Measurements from ENCODE around the gene DOLK. TPM values are rescaled to one million over a fixed set of nuclear protein-coding genes. Genes with fewer than 3 reads are reported as not detected.

The DOLK gene
- total RNA-seq, 1 experiment from 2014 or later: 12.0 TPM

DNA sequence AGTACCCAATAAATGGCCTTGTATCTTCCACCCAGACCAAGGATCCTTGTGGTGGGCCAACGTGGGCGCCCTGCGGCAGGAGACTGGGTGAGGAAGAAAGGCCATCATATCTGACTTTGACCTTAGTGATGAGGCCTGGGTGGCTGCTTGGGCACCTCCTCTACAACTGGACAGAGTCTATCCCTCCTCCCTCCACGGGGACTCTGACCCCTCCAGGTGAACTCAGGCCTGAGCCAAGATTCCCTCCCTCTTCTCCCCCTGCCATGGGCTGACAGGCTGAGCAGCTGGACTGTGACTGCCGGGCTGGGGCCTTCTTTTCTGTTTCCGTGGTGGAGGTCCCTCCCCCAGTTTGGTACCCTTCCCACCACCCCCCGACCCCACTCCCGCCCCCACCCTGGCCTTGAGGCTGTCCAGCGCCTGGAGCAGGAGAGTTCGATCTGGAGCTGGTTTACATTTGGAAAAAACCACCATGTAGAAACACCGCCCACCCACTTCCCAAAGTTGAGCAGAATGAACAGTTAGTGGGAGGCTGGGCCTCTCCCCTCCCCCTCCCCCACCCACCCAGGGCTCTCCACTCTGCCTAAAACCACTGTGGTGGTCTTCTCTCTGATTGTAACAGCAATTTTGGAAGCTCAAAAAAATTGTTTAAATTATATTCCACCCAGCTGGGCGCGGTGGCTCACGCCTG is 27.9 kb downstream of the DOLK start:
- RAD21 ChIA-PET (ENCODE audit: low non-redundant PET in 1 of 2, low total read pairs in 2 of 2, uncharacterized antibody in 2 of 2, unreplicated experiment in 2 of 2): no interaction called here
- CTCF ChIA-PET: no interaction called here
- Histone ChIP-seq H3K4me1 (ENCODE audit: control insufficient read depth in 1 of 2, insufficient read depth in 2 of 2, low read length in 2 of 2) (no peaks in the 10 kb centered on the region), H3K9me2 (ENCODE audit: insufficient read depth) (no peaks in the 10 kb centered on the region), H3K27me3 (ENCODE audit: insufficient read depth, low read length) (no peaks in the 10 kb centered on the region), H3K27ac (ENCODE audit: low read depth, low read length) (no peak overlapping the region), H3K36me3 (ENCODE audit: control insufficient read depth in 1 of 2, insufficient read depth in 2 of 2, low read length in 2 of 2) (0 out of 4 replicates have a peak, but pooled peaks cover 0 to 5% of the 10 kb centered on the region in 2 experiments), H3K4me2 (ENCODE audit: low read length) (no peak overlapping the region), H3K79me2 (ENCODE audit: insufficient read depth, low read length) (peaks cover 4% of the 10 kb centered on the region; the same call in 1 of the 2 replicates), H2AFZ (ENCODE audit: low read depth, low read length, poor library complexity, severe bottlenecking) (no peak overlapping the region), H4K20me1 (ENCODE audit: insufficient read depth) (no peaks in the 10 kb centered on the region), H3K9me3 (ENCODE audit: control insufficient read depth in 1 of 2, insufficient read depth in 1 of 2, low read depth in 1 of 2, low read length in 2 of 2) (no peaks in the 10 kb centered on the region), H3K9ac (ENCODE audit: low read length) (no peak overlapping the region), H3K4me3 (replicated peaks in 1 of 2; ENCODE audit: low read depth in 1 of 2, low read length in 2 of 2) (no peak overlapping the region)
- DNase-seq (ENCODE audit: low read depth, low spot score) (no peak), ATAC-seq (no peak)
- intact Hi-C loops (cut with micrococcal nuclease): no loop called here
- POLR2A ChIA-PET: no interaction called here
- TF ChIP-seq SRF (IDR thresholded peaks at IDR 0.05; ENCODE audit: low read depth): no peak
- TF ChIP-seq, protein P1, sequence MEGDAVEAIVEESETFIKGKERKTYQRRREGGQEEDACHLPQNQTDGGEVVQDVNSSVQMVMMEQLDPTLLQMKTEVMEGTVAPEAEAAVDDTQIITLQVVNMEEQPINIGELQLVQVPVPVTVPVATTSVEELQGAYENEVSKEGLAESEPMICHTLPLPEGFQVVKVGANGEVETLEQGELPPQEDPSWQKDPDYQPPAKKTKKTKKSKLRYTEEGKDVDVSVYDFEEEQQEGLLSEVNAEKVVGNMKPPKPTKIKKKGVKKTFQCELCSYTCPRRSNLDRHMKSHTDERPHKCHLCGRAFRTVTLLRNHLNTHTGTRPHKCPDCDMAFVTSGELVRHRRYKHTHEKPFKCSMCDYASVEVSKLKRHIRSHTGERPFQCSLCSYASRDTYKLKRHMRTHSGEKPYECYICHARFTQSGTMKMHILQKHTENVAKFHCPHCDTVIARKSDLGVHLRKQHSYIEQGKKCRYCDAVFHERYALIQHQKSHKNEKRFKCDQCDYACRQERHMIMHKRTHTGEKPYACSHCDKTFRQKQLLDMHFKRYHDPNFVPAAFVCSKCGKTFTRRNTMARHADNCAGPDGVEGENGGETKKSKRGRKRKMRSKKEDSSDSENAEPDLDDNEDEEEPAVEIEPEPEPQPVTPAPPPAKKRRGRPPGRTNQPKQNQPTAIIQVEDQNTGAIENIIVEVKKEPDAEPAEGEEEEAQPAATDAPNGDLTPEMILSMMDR (IDR thresholded peaks at IDR 0.05 in 2 of 3, conservative IDR thresholded peaks at IDR 0.05 in 1 of 3; ENCODE audit: borderline replicate concordance in 1 of 3, insufficient read depth in 1 of 3, low read depth in 2 of 3, low read length in 2 of 3): no peak
- TF ChIP-seq FOSL1 (IDR thresholded peaks at IDR 0.05; ENCODE audit: low read depth): no peak
- no peak for TF ChIP-seq SP1 (IDR thresholded peaks at IDR 0.05; ENCODE audit: low read depth)
- TF ChIP-seq YY1 (IDR thresholded peaks at IDR 0.05; ENCODE audit: extremely low read depth, insufficient replicate concordance, low read depth, low read length): no peak
- BruUV-seq (replicated peaks): no TSS peak

DNA sequence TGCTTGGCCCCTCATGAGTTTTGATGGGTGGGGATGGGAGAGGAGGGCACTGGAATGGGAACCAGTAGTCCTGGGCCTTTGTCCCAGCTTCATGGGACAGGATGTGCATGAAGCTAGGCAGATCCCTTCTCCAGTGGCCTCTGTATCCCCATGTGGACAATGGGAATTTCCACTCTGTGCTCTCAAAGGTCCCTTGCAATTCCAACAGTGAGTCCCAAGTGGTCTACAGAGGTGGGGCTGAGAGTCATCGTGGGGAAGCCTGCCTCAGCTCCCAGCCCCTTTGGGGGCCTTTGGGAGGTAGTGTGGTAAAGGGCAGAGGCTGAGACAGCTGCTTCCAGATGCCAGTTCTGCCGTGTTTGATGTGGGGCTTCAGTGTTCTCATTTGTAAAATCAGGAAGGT is 28.5 kb downstream of the DOLK start:
- no peaks in the 10 kb centered on the region for H3K9me3 ChIP-seq (ENCODE audit: control insufficient read depth in 1 of 2, insufficient read depth in 1 of 2, low read depth in 1 of 2, low read length in 2 of 2)
- BruUV-seq (replicated peaks): no TSS peak
- H3K27me3 ChIP-seq (ENCODE audit: insufficient read depth, low read length): no peaks in the 10 kb centered on the region
- no peak overlapping the region for H3K9ac ChIP-seq (ENCODE audit: low read length)
- H3K4me3 ChIP-seq (replicated peaks in 1 of 2; ENCODE audit: low read depth in 1 of 2, low read length in 2 of 2): no peak overlapping the region
- no peaks in the 10 kb centered on the region for H3K4me1 ChIP-seq (ENCODE audit: control insufficient read depth in 1 of 2, insufficient read depth in 2 of 2, low read length in 2 of 2)
- intact Hi-C loops (cut with micrococcal nuclease): no loop called here
- H2AFZ ChIP-seq (ENCODE audit: low read depth, low read length, poor library complexity, severe bottlenecking): no peak overlapping the region
- H3K27ac ChIP-seq (ENCODE audit: low read depth, low read length): no peak overlapping the region
- H3K4me2 ChIP-seq (ENCODE audit: low read length): no peak overlapping the region
- no peaks in the 10 kb centered on the region for H4K20me1 ChIP-seq (ENCODE audit: insufficient read depth)
- CTCF ChIA-PET: no interaction called here
- H3K36me3 ChIP-seq (ENCODE audit: control insufficient read depth in 1 of 2, insufficient read depth in 2 of 2, low read length in 2 of 2): 0 out of 4 replicates have a peak, but pooled peaks cover 0 to 5% of the 10 kb centered on the region in 2 experiments
- DNase-seq (ENCODE audit: low read depth, low spot score) (no peak), ATAC-seq (no peak)
- RAD21 ChIA-PET (ENCODE audit: low non-redundant PET in 1 of 2, low total read pairs in 2 of 2, uncharacterized antibody in 2 of 2, unreplicated experiment in 2 of 2): no interaction called here
- no peaks in the 10 kb centered on the region for H3K9me2 ChIP-seq (ENCODE audit: insufficient read depth)
- POLR2A ChIA-PET: no interaction called here
- peaks cover 4% of the 10 kb centered on the region; the same call in 1 of the 2 replicates for H3K79me2 ChIP-seq (ENCODE audit: insufficient read depth, low read length)
- TF ChIP-seq EZH2phosphoT487 (IDR thresholded peaks at IDR 0.05; ENCODE audit: borderline replicate concordance) (no peak), TCF7L2 (IDR thresholded peaks at IDR 0.05; ENCODE audit: borderline replicate concordance, extremely low read depth, insufficient read depth, insufficient read length) (no peak), RAD21 (IDR thresholded peaks at IDR 0.05; ENCODE audit: low read depth) (no peak), SRF (IDR thresholded peaks at IDR 0.05; ENCODE audit: low read depth) (no peak), JUND (IDR thresholded peaks at IDR 0.05) (no peak), EZH2 (IDR thresholded peaks at IDR 0.05) (no peak), ZFX (IDR thresholded peaks at IDR 0.05) (no peak), EGR1 (IDR thresholded peaks at IDR 0.05; ENCODE audit: low read depth) (no peak), FOSL1 (IDR thresholded peaks at IDR 0.05; ENCODE audit: low read depth) (no peak)
- TF ChIP-seq, protein P2, sequence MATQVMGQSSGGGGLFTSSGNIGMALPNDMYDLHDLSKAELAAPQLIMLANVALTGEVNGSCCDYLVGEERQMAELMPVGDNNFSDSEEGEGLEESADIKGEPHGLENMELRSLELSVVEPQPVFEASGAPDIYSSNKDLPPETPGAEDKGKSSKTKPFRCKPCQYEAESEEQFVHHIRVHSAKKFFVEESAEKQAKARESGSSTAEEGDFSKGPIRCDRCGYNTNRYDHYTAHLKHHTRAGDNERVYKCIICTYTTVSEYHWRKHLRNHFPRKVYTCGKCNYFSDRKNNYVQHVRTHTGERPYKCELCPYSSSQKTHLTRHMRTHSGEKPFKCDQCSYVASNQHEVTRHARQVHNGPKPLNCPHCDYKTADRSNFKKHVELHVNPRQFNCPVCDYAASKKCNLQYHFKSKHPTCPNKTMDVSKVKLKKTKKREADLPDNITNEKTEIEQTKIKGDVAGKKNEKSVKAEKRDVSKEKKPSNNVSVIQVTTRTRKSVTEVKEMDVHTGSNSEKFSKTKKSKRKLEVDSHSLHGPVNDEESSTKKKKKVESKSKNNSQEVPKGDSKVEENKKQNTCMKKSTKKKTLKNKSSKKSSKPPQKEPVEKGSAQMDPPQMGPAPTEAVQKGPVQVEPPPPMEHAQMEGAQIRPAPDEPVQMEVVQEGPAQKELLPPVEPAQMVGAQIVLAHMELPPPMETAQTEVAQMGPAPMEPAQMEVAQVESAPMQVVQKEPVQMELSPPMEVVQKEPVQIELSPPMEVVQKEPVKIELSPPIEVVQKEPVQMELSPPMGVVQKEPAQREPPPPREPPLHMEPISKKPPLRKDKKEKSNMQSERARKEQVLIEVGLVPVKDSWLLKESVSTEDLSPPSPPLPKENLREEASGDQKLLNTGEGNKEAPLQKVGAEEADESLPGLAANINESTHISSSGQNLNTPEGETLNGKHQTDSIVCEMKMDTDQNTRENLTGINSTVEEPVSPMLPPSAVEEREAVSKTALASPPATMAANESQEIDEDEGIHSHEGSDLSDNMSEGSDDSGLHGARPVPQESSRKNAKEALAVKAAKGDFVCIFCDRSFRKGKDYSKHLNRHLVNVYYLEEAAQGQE (IDR thresholded peaks at IDR 0.05; ENCODE audit: low read depth): no peak
